Gastroesophageal sphincter (tissue), 4 donors: ENCODE results near the gene STING1. TPM values are rescaled to one million over a fixed set of nuclear protein-coding genes. Genes with fewer than 3 reads are reported as not detected.

Source experiments
- ATAC-seq: fragments of 150-250 bp; one replicate; pipeline ENCODE4 v1.9.1; 2016; ENCODE audit warnings: mild to moderate bottlenecking, moderate library complexity
- H3K27ac ChIP-seq, 4 donors: fragments of 200-600 bp; sonication (generic) in 3 of 4; 1 replicate in 3 of 4; 2 replicates in 1 of 4; pipeline ENCODE4 v1.5.1; 2016 to 2019
- H3K27me3 ChIP-seq: fragments of 200-600 bp; sonication (generic); one replicate; pipeline ENCODE4 v1.5.1; 2019
- H3K36me3 ChIP-seq, 2 donors: fragments of 200-600 bp; sonication (generic); one replicate each; pipeline ENCODE4 v1.5.1; 2019; ENCODE audit warnings: control low read depth in 1 of 2
- H3K4me1 ChIP-seq, 3 donors: fragments of 200-600 bp; sonication (generic); 1 replicate in 2 of 3; 2 replicates in 1 of 3; pipeline ENCODE4 v1.5.1; 2016 to 2019; ENCODE audit warnings: control low read depth in 2 of 3
- H3K4me3 ChIP-seq, 2 donors: fragments of 200-600 bp; sonication (generic); one replicate each; pipeline ENCODE4 v1.5.1; 2019; ENCODE audit warnings: mild to moderate bottlenecking in 1 of 2, moderate library complexity in 1 of 2
- H3K9me3 ChIP-seq, 3 donors: fragments of 200-600 bp; sonication (generic); one replicate each; pipeline ENCODE4 v1.5.1; 2017 to 2019; ENCODE audit warnings: control low read depth in 2 of 3
- EP300 ChIP-seq: sonication (generic); formaldehyde crosslinking; IDR thresholded peaks from one replicate; pipeline ENCODE4 v1.6.1; 2017; ENCODE audit warnings: antibody characterized with exemption, mild to moderate bottlenecking
- POLR2A ChIP-seq, 2 donors: fragments of 450-650 bp; IDR thresholded peaks; one replicate each; pipeline ENCODE4 v1.6.1; 2017; ENCODE audit warnings: antibody characterized with exemption in 2 of 2, mild to moderate bottlenecking in 2 of 2, moderate library complexity in 1 of 2
- POLR2AphosphoS5 ChIP-seq: sonication (generic); formaldehyde crosslinking; IDR thresholded peaks from one replicate; pipeline ENCODE4 v1.6.1; 2017; ENCODE audit warnings: antibody characterized with exemption
- WGBS, 2 donors: methylation state at CpG; one replicate each; pipeline ENCODE4 v1.1.5; 2018; ENCODE audit warnings: low coverage in 1 of 2; 5-methylcytosine and 5-hydroxymethylcytosine counted together
- total RNA-seq, 4 donors: library from RNA; depleted of rRNA; stranded (reverse); fragments of >200 nt; gene quantifications; one replicate each; pipeline ENCODE4 v1.1.0, GENCODE V29; 2016
- TF ChIP-seq, protein P1 (sequence below), 4 experiments: fragments of 200-600 bp in 2 of 4; fragments of 450-650 bp in 2 of 4; sonication (generic) in 1 of 4; IDR thresholded peaks; one replicate each; pipeline ENCODE4 v1.5.1; 2017 to 2019; ENCODE audit warnings: antibody characterized with exemption in 4 of 4, mild to moderate bottlenecking in 2 of 4, moderate library complexity in 2 of 4

STING1 gene
- total RNA-seq, 4 donors from 2014 or later, result 36.3 to 63.7 (median 50.6) TPM

DNA sequence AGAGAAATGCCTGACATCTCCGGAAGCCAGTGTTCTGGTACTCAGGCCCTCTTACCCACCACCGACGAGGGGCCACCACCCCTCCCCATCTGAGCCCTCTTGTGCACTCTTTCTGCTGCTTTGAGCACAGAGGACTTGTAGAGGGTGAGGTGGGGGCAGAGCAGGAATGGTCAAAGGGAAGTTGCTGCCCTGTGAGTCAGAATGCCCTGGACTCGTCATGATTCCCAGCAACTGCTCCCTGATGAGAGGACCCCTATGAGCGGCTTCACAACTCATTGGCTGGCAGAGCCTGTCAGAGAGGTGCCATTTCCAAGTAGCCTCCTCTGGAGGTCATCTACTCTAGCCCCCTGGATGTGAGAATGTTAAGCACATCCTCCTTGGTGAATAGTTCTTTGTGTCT is 20.9 kb downstream of the STING1 start:
- ATAC-seq, result peak; percentile 60
- peak overlapping the region in 3 of 4 donors; percentile 38 to 65 (median 59) for H3K27ac ChIP-seq
- no peaks in the 10 kb centered on the region for H3K9me3 ChIP-seq
- no peaks in the 10 kb centered on the region for H3K27me3 ChIP-seq
- no peaks in the 10 kb centered on the region for H3K36me3 ChIP-seq
- no peaks in the 10 kb centered on the region for H3K4me1 ChIP-seq
- TF ChIP-seq, protein P1, sequence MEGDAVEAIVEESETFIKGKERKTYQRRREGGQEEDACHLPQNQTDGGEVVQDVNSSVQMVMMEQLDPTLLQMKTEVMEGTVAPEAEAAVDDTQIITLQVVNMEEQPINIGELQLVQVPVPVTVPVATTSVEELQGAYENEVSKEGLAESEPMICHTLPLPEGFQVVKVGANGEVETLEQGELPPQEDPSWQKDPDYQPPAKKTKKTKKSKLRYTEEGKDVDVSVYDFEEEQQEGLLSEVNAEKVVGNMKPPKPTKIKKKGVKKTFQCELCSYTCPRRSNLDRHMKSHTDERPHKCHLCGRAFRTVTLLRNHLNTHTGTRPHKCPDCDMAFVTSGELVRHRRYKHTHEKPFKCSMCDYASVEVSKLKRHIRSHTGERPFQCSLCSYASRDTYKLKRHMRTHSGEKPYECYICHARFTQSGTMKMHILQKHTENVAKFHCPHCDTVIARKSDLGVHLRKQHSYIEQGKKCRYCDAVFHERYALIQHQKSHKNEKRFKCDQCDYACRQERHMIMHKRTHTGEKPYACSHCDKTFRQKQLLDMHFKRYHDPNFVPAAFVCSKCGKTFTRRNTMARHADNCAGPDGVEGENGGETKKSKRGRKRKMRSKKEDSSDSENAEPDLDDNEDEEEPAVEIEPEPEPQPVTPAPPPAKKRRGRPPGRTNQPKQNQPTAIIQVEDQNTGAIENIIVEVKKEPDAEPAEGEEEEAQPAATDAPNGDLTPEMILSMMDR (IDR thresholded peaks at IDR 0.05), result no peak
- TF ChIP-seq POLR2A (IDR thresholded peaks at IDR 0.05), result no peak
- TF ChIP-seq POLR2AphosphoS5, result peak; percentile 30
- TF ChIP-seq EP300, result no peak
- WGBS, 2 donors, result 60% methylated on average over 2 of the region's 5 CpGs; no CpG with 5 or more reads in 1 of the 2 donors
- peak overlapping the region in 1 of 2 donors; percentile 35 for H3K4me3 ChIP-seq

DNA sequence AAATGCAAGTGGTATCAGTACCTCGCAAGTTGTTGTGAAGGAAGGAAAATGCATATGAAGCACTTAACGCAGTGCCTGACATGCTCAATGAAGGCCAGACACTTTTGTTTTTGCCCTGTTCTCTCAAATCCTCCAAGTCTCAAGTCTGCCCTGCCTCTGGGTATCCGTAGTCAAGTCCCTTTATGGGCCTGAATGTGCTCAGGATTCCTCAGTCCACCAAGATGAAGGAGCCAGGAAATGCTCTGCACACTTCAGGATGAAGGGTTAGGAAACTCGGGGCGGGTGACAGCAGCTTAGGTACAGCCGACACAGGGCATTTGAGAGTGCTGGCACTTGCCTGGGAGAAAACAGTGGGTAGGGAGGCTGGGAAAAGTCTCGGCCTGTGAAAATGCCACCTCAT is 21.4 kb downstream of the STING1 start:
- Histone ChIP-seq H3K27me3 (no peaks in the 10 kb centered on the region), H3K4me1 (no peaks in the 10 kb centered on the region), H3K36me3 (no peaks in the 10 kb centered on the region), H3K9me3 (no peaks in the 10 kb centered on the region), H3K4me3 (peak overlapping the region in 1 of 2 donors; percentile 35), H3K27ac (peak overlapping the region in 3 of 4 donors; percentile 38 to 59 (median 54))
- WGBS, 2 donors, result 55 to 64% methylated on average over 2 to 4 of the region's 7 CpGs
- ATAC-seq, result no peak
- TF ChIP-seq POLR2A (IDR thresholded peaks at IDR 0.05) (no peak), POLR2AphosphoS5 (no peak), EP300 (no peak)
- TF ChIP-seq, protein P1 (IDR thresholded peaks at IDR 0.05), result no peak

DNA sequence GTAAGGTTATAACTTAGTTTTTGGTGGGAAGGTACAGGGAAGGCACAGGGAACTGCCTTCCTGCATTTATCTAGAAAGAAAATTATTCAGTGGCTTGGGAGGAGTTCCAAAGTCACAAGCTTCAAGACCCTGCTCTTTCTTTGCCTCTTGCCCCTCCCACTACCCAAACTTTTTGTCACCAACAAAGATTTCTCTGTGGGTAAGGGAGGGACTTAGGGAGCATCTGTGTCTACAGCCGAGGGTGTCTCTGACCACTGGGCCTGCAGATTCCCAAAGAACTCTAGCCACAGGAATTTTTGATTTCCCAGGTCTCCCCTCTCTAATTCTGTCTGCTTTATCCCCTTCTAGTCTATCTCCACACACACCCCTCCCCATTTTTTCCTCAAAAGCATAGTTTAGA is 22.1 kb downstream of the STING1 start:
- Histone ChIP-seq H3K4me1 (no peaks in the 10 kb centered on the region), H3K4me3 (peak overlapping the region in 1 of 2 donors; percentile 35), H3K27me3 (no peaks in the 10 kb centered on the region), H3K27ac (peak overlapping the region in 3 of 4 donors; percentile 54 to 66 (median 59)), H3K36me3 (no peaks in the 10 kb centered on the region), H3K9me3 (no peaks in the 10 kb centered on the region)
- WGBS, 2 donors, result 33 to 40% methylated on average over 1 of the region's 1 CpG
- TF ChIP-seq EP300, result no peak
- TF ChIP-seq, protein P1 (IDR thresholded peaks at IDR 0.05), result no peak
- TF ChIP-seq POLR2AphosphoS5, result no peak
- TF ChIP-seq POLR2A (IDR thresholded peaks at IDR 0.05), result no peak
- ATAC-seq, result no peak

DNA sequence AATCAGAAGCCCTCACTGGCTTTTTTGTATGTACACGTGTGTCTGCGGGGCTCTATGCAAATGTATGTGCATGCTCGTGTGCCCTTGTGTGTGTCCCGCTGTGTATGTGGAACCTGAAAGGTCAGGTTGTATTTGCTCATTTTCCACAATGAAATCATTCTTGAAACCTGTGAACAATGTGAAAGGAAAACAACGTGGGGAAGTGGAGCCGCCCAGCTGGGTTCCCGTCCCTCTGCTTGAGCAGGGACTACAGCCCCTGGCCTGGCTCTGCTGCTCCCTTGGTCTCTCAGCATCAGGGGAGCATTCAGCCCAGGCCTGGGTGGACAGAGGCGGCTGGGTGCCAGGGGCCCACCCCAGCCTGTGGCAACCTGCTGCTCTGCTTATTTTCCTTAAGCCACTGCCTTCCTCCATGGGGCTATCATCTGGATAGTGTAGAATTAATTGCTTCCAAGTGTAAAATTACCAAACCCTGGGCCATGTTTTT is 23.1 kb downstream of the STING1 start:
- no peaks in the 10 kb centered on the region for H3K9me3 ChIP-seq
- 60 to 69% methylated on average over 7 of the region's 8 CpGs for WGBS, 2 donors
- TF ChIP-seq, protein P1 (IDR thresholded peaks at IDR 0.05), result no peak
- H3K27ac ChIP-seq, result peak overlapping the region in 3 of 4 donors; percentile 17 to 66 (median 55)
- H3K27me3 ChIP-seq, result no peaks in the 10 kb centered on the region
- H3K4me3 ChIP-seq, result no peak overlapping the region
- H3K4me1 ChIP-seq, result no peaks in the 10 kb centered on the region
- H3K36me3 ChIP-seq, result no peaks in the 10 kb centered on the region
- peak; percentile 44 for ATAC-seq

DNA sequence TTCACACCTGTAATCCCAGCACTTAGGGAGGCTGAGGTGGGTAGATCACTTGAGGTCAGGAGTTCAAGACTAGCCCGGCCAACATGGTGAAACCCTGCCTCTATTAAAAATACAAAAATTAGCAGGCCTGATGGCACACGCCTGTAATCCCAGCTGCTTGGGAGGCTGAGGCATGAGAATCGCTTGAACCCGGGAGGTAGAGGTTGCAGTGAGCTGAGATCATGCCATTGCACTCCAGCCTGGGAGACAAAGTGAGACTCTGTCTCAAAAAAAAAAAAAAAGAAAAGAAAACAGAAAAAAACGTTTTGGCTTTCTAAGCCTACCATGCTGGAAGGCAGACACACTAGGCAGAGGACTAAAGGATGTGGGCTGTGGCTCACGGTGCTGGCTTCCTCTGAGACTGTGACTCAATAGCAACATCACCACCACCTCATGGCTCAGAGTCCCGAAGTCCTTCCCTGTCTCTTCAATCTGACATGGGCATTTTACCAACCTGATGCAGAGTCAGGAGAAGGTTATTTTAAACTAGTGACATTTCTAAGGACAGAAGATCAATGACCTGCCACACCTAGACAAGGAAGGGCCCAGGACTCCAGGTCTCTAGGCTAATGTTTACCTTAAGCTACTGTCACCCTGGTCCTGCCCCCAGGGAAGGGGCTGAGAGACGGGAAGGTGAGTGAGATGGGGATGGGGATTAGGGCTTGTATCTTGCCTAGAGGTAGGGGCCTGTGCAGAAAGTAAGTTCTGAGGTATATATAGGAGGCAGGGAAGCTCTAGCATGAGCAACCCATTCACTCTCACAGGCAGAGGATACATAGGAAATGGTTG is 23.8 kb downstream of the STING1 start:
- no peaks in the 10 kb centered on the region for H3K36me3 ChIP-seq
- no peaks in the 10 kb centered on the region for H3K4me1 ChIP-seq
- peak overlapping the region in 3 of 4 donors; percentile 17 to 66 (median 55) for H3K27ac ChIP-seq
- H3K9me3 ChIP-seq, result no peaks in the 10 kb centered on the region
- no peak overlapping the region for H3K4me3 ChIP-seq
- TF ChIP-seq POLR2A (IDR thresholded peaks at IDR 0.05) (no peak), EP300 (no peak), POLR2AphosphoS5 (no peak)
- TF ChIP-seq, protein P1 (IDR thresholded peaks at IDR 0.05), result no peak
- ATAC-seq, result no peak
- WGBS, 2 donors, result 49 to 59% methylated on average over 3 to 7 of the region's 8 CpGs
- no peaks in the 10 kb centered on the region for H3K27me3 ChIP-seq
